GM21515 (cell line): ENCODE results near the gene TBCK.
"Not testable (repeated sequence)": the region's sequence is repeated elsewhere in the genome, so short reads cannot be mapped to it uniquely, and the experiment has no call there.

ENCODE experiments used
- ATAC-seq: cut with Tn5 transposase; IDR thresholded peaks from one replicate; pipeline ENCODE4 v1.9.1; 2021; ENCODE audit not compliant: unreplicated experiment

Gene TBCK

GRCh38 chr4:106238820-106239420 is 77.1 kb downstream of the TBCK start:
- ATAC-seq: peak; percentile 96

- ATAC-seq: no peak
Measured at GRCh38 chr4:106231931-106232330, 84.1 kb downstream of the TBCK start.

- no peak for ATAC-seq
Measured at GRCh38 chr4:106222548-106222947, 93.5 kb downstream of the TBCK start.

DNA sequence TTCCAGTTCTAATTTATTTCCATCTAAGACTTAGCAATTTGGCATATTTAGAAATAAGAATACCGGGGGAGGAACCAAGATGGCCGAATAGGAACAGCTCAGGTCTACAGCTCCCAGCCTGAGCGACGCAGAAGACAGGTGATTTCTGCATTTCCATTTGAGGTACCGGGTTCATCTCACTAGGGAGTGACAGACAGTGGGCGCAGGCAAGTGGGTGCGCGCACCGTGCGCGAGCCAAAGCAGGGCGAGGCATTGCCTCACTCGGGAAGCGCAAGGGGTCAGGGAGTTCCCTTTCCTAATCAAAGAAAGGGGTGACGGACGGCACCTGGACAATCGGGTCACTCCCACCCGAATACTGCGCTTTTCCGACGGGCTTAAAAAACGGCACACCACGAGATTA is 102.7 kb downstream of the TBCK start:
- ATAC-seq: not testable (repeated sequence)

GRCh38 chr4:106210021-106210420 is 106.0 kb downstream of the TBCK start:
- ATAC-seq: no peak

DNA sequence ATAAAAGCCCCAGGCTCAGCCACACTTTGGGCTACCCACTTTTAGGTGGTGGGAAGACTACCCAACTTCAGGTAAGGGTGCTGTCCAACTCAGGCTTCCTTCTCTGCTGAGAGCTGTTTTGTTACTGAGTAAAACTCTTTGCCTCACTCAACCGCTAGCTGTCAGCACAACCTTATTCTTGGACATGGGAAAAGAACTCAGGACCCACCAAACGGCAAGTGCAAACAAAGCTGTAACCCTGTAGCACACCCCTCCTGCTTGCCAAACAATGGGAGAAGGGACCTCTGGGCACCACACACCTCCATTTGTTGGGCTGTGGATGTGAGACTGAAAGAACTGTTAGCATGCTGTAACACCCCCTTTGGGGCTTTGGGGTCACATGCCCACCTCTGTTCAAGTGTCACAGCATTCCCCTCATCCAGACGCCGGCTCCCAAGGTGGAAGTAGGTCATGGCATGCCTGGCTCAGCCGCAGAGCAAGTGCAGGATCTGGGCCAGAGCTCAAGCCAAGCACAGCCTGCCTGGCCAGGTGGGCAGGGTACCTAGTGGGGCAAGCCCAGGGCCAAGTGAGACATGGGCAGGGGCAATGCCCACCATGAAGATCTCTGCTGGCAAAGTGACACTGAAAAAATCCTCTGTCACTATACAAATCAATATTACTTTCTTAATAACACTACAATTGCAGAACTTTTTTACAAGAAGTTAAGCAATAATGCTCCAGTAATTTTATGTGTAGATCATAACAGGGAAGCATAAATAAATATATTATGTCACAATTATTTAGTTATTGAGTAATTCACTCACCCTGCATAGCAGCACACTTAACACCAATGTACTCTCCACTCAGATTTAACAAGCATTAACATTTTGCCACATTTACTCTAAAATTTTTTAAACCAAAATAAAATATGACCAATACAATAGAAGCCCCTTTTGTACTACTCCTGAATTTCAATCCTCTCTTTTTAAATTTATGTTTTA is 107.2 kb downstream of the TBCK start:
- no peak for ATAC-seq

- no peak for ATAC-seq
Measured at GRCh38 chr4:106201373-106201772, 114.6 kb downstream of the TBCK start.

DNA sequence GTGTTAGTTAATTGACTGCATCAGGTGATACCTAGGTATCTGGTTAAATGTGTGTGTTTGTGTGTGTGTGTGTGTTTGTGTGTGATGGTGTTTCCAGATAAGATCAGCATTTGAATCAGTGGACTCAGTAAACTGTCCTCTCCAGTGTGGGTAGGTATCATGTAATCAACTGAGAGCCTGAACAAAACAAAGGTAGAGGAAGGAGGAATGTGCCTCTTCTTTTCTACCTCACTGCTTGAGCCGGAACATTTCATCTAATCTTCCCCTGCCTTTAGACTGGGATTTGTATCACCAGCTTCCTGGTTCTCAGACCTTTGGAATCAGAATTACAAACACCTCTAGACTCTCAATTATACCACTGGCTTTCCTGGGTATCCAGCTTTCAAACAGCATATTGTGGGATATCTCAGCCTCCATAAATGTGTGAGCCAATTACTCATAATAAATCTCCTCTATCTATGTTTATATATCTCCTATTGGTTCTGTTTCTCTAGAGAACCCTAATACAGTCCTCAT is 120.5 kb downstream of the TBCK start:
- no peak for ATAC-seq

GRCh38 chr4:106194801-106195200 is 121.2 kb downstream of the TBCK start:
- ATAC-seq: no peak

GRCh38 chr4:106192131-106192530 is 123.9 kb downstream of the TBCK start:
- no peak for ATAC-seq

GRCh38 chr4:106186201-106186600 is 129.8 kb downstream of the TBCK start:
- no peak for ATAC-seq

- no peak for ATAC-seq
Measured at GRCh38 chr4:106183551-106183950, 132.5 kb downstream of the TBCK start.

- ATAC-seq: no peak
Measured at GRCh38 chr4:106172861-106173260, 143.1 kb downstream of the TBCK start.

DNA sequence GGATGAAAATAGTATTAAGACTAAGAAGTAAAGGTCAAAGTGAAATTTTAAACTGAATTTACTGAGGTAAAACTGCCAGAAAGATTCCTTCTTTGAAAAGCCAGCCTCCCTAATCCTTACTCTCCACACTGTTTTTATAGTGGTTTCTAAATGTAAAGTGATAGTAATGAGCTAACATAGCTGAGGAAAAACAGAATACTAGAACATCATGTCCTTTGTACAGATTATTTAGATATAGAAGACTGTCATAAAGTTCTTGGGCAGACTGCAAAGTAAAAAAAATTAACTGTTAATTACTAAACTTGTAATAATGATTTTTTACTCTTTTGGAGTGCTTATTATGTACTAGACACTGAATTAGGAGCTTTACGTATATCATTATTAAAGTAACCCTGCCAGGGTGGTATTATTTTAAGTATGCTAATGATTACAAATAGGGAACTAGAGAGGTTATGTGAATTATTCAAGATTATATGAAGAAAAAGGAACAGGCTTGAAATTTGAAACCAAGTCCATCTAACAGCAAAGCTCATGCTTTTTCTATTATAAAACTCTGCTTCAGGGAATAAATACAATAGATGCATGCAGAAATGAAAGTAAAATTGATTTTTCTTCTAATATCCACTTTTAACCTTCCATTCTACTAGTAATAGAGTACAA is 150.5 kb downstream of the TBCK start:
- no peak for ATAC-seq

GRCh38 chr4:106162278-106162677 is 153.7 kb downstream of the TBCK start:
- ATAC-seq: no peak

GRCh38 chr4:106160560-106160959 is 155.4 kb downstream of the TBCK start:
- ATAC-seq: no peak

- ATAC-seq: no peak
Measured at GRCh38 chr4:106149911-106150310, 166.1 kb downstream of the TBCK start.

DNA sequence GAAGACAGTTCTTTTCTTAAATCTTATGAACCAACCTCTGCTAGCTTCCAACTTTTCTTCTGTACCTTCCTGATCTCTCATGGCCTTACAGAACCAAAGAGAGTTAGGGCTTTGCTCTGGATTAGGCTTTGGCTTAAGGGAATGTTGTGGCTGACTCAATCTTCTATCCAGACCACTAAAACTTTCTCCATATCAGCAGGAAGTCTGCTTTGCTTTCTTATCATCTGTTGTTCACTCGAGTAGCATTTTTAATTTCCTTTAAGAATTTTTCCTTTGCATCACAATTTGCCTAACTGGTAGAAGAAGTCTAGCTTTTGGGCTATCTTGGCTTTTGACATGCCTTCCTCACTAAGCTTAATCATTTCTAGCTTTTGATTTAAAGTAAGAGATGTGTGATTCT is 167.0 kb downstream of the TBCK start:
- no peak for ATAC-seq

DNA sequence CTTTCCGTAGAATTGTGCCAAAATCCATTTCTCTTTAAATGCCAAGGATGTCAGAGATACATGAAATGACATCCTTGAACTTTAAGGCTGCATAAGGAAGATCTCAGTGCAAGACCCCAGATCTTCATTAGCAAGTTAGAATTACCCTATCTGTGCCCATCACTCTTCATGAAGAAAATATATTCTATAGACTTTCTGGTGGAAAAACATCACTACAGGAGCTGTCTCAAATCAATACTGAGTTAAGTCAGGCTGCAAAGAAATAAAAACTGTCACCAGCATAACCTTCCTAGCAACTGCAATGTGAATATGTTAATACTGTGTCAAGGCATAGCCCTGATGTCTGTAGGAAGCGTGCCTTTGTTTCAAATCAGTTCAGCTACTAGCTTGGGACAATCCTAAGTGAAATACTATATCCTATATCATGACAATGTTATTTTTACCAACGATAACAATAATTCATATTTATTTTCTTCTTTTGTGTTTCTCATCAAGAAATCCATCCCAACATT is 173.3 kb downstream of the TBCK start:
- ATAC-seq: no peak

- ATAC-seq: no peak
Measured at GRCh38 chr4:106140601-106141000, 175.4 kb downstream of the TBCK start.

DNA sequence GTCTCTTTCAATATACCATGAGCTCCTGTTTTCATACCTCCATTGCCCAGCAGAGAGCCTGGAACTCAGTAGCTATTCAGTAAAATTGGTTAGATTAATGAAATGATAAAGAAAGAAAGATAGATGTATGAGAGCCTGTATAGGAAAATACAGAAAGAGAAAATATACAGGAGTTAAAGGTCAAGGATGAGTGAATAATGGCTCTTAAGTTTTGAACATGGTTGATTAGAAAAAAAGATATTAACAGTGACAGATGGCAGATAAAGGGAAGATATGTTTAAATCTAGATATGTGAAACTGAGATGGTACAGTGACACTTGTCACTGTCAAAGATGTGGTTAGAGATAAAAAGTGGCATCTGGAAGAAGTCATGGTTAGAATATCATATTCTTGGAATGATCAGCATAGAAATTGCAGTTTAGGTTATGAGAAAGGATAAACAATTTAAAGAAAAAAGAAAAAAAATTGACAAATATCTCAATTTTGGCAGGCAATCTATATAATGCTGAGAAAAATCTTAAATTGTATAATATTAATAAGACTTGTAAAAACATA is 179.2 kb downstream of the TBCK start:
- no peak for ATAC-seq
